Measurements from ENCODE around the gene TAGLN. TPM values are rescaled to one million over a fixed set of nuclear protein-coding genes. Genes with fewer than 3 reads are reported as not detected.

Gene TAGLN
- total RNA-seq, 3 donors from 2014 or later (not counting 1 experiment from before 2014, with no cell fraction given), result 8.2 to 18.0 (median 8.3) TPM

DNA sequence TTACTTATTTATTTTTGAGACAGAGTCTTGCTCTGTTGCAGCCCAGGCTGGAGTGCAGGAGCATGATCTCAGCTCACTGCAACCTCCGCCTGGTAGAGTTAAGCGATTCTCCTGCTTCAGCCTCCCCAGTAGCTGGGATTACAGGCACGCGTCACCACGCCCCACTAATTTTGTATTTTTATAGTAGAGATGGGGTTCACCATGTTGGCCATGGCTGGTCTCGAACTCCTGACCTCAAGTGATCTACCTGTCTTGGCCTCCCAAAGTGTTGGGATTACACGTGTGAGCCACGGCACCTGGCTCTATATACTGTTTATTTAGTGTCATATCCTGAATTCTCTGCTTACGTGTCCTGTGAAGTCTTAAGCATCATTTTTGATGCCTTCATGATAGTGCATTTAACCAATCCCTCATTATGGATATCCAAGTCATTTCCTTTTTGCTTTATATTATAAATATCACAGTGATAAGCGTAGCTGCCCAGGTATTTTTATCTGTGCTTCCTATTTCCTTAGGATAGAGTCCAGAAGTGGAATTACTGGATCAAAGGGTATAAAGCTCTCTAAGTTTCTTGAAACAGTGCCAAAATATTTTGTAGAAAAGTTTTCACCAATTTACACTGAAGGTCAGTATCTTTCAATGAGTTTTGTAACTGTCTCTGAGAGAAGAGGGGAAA is 21.5 kb upstream of the TAGLN start:
- H3K27ac Mint-ChIP-seq, result peak overlapping the region; percentile 86 to 92
- peaks cover 3% of the 10 kb centered on the region for H3K36me3 ChIP-seq (ENCODE audit: control insufficient read depth, insufficient read depth, low read length)

DNA sequence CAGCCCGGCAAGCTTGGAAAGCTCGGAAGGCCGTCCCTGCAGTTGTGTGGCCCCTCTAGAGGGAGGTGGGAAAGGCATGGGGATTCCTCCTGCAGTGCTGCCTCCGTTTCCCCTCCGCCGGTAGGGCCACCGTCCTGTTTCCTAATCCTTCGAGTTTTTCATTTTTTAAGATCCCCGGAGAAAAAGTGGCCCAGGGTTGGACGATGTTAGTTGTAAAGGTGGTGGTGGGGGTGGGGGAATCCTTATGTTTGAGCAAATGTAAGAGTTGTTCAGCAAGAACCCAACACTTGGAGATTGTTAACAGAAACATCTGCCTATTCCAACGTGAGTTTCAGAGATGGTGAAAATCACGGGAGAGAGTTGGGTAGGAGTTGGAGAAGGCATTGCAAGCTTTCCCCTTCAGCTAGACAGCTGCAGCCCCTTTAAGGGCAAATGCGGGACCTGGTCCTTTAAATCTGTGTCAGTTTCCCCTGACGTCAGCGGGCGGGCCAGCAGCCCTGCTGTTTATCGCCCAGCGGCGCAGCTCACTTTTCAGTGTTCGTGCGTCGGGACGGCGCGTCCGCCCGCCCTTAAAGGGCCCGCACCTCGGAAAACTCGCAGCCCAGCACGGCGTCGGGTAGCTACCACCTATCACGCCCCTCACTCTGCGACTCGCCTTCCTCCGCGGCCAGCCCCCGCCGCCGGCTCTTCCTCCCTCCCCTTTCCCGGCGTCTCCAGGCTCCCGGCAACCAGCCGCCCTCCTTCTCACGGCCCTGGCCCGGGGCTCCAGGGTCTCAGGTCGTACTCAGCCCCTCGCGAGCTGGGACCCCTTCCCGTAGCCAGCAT is 20.7 kb upstream of the TAGLN start, which contains the start of gene SIDT2:
SIDT2 (plus strand) TSS at position 534 of the 825 bp plus-strand sequence. CDS start 521 bp downstream, outside the sequence.
- Mint-ChIP-seq H3K9me3 (no peaks in the 10 kb centered on the region), H3K27me3 (ENCODE audit: low read depth in 2 of 2) (no peaks in the 10 kb centered on the region), H3K4me1 (peaks cover 31 to 34% of the 10 kb centered on the region in 2 donors), H3K36me3 (no peaks in the 10 kb centered on the region), H3K27ac (peak within 1 kb of the TSS; percentile 86 to 92), H3K4me3 (peak within 1 kb of the TSS; percentile 95)
- Histone ChIP-seq H3K27ac (ENCODE audit: low read length) (peak within 1 kb of the TSS; percentile 83), H3K27me3 (ENCODE audit: control insufficient read depth, insufficient read depth, low read length) (no peaks in the 10 kb centered on the region), H3K9me3 (ENCODE audit: control insufficient read depth, insufficient read depth, low read length) (no peaks in the 10 kb centered on the region), H3K4me3 (ENCODE audit: low read length) (peak within 1 kb of the TSS; percentile 72), H3K36me3 (ENCODE audit: control insufficient read depth, insufficient read depth, low read length) (peaks cover 3% of the 10 kb centered on the region), H3K4me1 (ENCODE audit: control insufficient read depth, insufficient read depth, low read length) (peaks cover 34% of the 10 kb centered on the region)
- peak; percentile 92 to 97 (median 93) for ATAC-seq
- DNase-seq, result peak; percentile 84 to 94
- 2% methylated on average over 48 of the region's 51 CpGs for WGBS (ENCODE audit: insufficient coverage)
- TF ChIP-seq, protein P1, sequence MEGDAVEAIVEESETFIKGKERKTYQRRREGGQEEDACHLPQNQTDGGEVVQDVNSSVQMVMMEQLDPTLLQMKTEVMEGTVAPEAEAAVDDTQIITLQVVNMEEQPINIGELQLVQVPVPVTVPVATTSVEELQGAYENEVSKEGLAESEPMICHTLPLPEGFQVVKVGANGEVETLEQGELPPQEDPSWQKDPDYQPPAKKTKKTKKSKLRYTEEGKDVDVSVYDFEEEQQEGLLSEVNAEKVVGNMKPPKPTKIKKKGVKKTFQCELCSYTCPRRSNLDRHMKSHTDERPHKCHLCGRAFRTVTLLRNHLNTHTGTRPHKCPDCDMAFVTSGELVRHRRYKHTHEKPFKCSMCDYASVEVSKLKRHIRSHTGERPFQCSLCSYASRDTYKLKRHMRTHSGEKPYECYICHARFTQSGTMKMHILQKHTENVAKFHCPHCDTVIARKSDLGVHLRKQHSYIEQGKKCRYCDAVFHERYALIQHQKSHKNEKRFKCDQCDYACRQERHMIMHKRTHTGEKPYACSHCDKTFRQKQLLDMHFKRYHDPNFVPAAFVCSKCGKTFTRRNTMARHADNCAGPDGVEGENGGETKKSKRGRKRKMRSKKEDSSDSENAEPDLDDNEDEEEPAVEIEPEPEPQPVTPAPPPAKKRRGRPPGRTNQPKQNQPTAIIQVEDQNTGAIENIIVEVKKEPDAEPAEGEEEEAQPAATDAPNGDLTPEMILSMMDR (IDR thresholded peaks at IDR 0.05), result peak; percentile 13
- intact Hi-C loops (cut with micrococcal nuclease), result loop anchor here (1.0 to 2.0 kb wide), 3 partner anchors 34 to 52 kb away; partner anchors contain the start of gene PAFAH1B2

More for the DNA sequence above, 21.5 kb upstream of the TAGLN start:
- Mint-ChIP-seq H3K4me1 (peaks cover 36 to 41% of the 10 kb centered on the region in 2 donors), H3K4me3 (peak overlapping the region; percentile 95), H3K27me3 (ENCODE audit: low read depth in 2 of 2) (no peaks in the 10 kb centered on the region), H3K36me3 (no peaks in the 10 kb centered on the region), H3K9me3 (no peaks in the 10 kb centered on the region)
- ATAC-seq (no peak), DNase-seq (no peak)
- intact Hi-C loops (cut with micrococcal nuclease), result loop anchor here (1.0 to 2.0 kb wide), 2 partner anchors 33 to 49 kb away; partner anchors contain the start of gene PAFAH1B2
- TF ChIP-seq, protein P1 (IDR thresholded peaks at IDR 0.05), result no peak
- Histone ChIP-seq H3K4me3 (ENCODE audit: low read length) (peak overlapping the region; percentile 72), H3K27ac (ENCODE audit: low read length) (peak overlapping the region; percentile 83), H3K27me3 (ENCODE audit: control insufficient read depth, insufficient read depth, low read length) (no peaks in the 10 kb centered on the region), H3K9me3 (ENCODE audit: control insufficient read depth, insufficient read depth, low read length) (no peaks in the 10 kb centered on the region), H3K4me1 (ENCODE audit: control insufficient read depth, insufficient read depth, low read length) (peaks cover 39% of the 10 kb centered on the region)
- WGBS (ENCODE audit: insufficient coverage), result 96% methylated on average over 9 of the region's 10 CpGs

DNA sequence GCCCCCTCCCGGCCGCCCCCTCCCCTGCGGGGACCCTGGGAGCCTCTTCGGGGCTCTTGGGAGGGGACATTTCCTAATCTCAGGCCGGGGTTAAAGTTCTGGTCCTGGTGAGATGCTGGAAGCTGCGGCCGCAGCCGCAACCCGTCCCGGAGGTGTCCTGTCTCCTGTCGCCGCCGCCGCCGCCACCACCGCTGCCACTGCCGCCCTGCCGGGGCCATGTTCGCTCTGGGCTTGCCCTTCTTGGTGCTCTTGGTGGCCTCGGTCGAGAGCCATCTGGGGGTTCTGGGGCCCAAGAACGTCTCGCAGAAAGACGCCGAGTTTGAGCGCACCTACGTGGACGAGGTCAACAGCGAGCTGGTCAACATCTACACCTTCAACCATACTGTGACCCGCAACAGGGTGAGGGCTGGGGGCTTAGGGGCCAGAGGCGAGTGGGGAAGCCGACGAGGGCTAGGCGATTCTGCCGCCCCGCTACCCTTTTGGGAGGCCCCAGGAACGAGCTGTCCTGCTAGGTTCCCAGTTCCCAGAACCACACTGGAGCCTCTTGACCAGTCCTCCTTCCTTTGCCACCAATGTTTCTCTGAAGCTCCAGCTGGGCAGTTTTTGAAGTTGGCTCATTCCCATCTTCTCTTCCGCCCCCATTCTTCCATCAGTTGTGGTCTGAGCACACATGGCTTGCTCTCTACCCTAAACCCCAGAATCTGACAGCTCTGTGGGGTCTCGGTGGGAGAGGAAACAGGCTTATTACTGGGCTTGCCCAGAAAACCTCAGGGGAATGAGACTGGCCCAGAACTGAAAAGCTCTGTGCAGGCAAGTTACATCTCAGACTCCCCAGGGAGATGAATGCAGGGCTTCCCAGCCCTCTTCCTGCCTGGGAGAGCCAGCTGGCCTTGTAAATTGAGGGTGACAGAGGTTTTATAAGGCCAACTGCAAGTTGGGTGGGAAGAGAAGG is 19.8 kb upstream of the TAGLN start:
- Mint-ChIP-seq H3K4me3 (peak overlapping the region; percentile 95), H3K9me3 (no peaks in the 10 kb centered on the region), H3K27ac (peak overlapping the region; percentile 86 to 92), H3K27me3 (ENCODE audit: low read depth in 2 of 2) (no peaks in the 10 kb centered on the region), H3K36me3 (no peaks in the 10 kb centered on the region), H3K4me1 (peaks cover 26 to 31% of the 10 kb centered on the region in 2 donors)
- 1% methylated on average over 36 of the region's 39 CpGs for WGBS (ENCODE audit: insufficient coverage)
- ATAC-seq, result peak; percentile 46 to 69 (median 62)
- Histone ChIP-seq H3K27me3 (ENCODE audit: control insufficient read depth, insufficient read depth, low read length) (no peaks in the 10 kb centered on the region), H3K9me3 (ENCODE audit: control insufficient read depth, insufficient read depth, low read length) (no peaks in the 10 kb centered on the region), H3K27ac (ENCODE audit: low read length) (peak overlapping the region; percentile 83), H3K4me3 (ENCODE audit: low read length) (peak overlapping the region; percentile 72), H3K4me1 (ENCODE audit: control insufficient read depth, insufficient read depth, low read length) (peaks cover 34% of the 10 kb centered on the region), H3K36me3 (ENCODE audit: control insufficient read depth, insufficient read depth, low read length) (peaks cover 3% of the 10 kb centered on the region)
- TF ChIP-seq, protein P1 (IDR thresholded peaks at IDR 0.05), result no peak
- intact Hi-C loops (cut with micrococcal nuclease), result loop anchor here (1.0 to 2.0 kb wide), 2 partner anchors 35 to 51 kb away; partner anchors contain the start of gene PAFAH1B2
- peak; percentile 57 to 62 for DNase-seq
